GM18870 (cell line): ENCODE data around the gene METTL6.
"Not testable (repeated sequence)": the region's sequence is repeated elsewhere in the genome, so short reads cannot be mapped to it uniquely, and the experiment has no call there.

Experiments
- ATAC-seq: cut with Tn5 transposase; IDR thresholded peaks from one replicate; pipeline ENCODE4 v1.9.1; 2021; ENCODE audit warnings: moderate library complexity; ENCODE audit not compliant: unreplicated experiment

METTL6 gene, protein sequence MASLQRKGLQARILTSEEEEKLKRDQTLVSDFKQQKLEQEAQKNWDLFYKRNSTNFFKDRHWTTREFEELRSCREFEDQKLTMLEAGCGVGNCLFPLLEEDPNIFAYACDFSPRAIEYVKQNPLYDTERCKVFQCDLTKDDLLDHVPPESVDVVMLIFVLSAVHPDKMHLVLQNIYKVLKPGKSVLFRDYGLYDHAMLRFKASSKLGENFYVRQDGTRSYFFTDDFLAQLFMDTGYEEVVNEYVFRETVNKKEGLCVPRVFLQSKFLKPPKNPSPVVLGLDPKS

DNA sequence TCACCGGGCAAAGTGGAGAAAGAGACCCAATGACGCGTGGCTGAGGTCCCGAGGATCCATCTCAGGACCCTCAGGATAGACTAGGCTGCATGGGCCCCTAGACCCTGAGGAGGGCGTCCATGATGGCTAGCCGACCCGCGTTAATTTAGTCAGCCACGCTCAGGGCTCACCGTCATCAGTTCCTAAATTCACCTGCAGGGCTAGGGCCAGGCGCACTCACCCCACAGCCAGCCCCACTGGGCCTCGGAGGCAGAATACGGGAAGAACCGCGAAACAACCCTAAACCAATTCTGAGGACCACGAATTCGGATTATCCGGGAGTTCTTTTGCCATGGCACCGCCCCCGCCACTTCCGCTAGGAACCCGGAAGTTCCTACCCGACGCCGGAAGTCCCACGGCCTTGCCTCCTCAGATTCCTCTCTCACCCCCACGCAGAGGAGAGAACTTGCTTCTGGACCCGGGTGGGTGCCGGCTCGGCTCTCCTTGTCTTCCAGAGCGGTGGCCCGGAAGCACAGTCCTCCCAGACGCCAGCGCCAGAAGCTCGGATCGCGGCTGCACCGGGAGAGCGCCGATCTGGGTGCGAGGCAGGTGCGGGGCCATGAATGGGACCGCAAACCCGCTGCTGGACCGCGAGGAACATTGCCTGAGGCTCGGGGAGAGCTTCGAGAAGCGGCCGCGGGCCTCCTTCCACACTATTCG, at the start of gene METTL6, which contains the start of gene EAF1:
Gene METTL6, minus strand, starts transcription at position 363 of the 699 bp plus-strand sequence. CDS start 1,033 bp downstream, outside the sequence.
Gene EAF1, plus strand, starts transcription at position 417 of the 699 bp plus-strand sequence. Its CDS starts 182 bp downstream, at position 599.
- ATAC-seq = peak; percentile 74

DNA sequence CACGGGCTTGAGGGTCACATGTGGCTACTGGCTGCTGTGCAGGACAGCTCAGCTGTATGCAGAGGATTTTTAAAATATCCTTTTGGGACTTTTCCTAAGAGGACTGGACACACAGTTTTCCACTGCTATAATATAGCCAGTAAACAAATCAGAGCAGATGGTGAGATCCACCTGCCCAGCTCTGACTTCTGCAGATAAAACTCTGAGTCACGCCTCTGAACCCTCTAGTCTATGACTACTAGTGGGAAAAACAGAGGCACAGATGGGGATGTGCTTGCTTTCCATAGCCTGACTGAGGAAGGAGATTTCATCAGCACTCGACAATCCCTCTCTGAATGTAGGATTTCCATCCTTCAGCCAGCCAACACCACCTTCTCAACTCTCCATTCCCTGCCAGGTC, 49.0 kb upstream of the METTL6 start:
- no peak for ATAC-seq

DNA sequence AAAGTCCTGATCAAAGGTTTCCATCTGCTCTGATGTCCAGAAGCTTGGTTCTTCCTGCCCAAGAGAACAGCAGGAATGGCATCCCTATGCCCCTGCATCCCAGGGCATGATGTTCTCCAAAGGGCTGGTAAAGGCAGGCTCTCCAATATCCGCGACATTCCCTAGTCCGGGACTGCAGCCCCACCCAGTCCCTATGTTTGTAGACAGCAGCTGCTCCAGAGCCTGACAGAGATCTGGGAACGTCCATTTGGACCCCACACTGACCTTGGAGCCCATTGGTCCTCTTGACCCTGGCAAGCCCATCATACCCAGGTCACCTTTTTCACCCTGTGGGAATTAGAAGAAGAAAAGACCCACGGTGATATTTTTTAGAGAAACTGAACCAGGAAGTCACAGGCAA, 47.8 kb upstream of the METTL6 start:
- no peak for ATAC-seq

DNA sequence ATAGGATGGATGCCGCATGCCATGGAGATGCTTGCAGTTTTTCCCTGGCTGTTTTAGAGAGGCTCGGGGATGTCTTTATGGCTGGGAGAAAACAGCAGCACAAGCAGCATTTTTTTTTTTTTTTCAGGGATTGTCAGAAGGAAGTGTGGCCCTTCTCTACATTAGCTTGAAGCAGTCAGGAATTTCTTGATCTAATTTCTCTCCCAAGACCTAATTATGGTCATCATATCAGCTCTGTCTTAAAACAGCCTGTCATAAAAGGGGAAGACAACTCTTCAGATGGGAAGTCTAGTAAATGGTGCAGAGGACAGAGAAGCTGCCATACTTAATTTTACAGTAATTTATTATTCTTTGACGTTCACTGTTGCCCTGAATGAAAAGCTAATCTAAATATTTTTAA, 44.5 kb upstream of the METTL6 start:
- ATAC-seq = no peak

DNA sequence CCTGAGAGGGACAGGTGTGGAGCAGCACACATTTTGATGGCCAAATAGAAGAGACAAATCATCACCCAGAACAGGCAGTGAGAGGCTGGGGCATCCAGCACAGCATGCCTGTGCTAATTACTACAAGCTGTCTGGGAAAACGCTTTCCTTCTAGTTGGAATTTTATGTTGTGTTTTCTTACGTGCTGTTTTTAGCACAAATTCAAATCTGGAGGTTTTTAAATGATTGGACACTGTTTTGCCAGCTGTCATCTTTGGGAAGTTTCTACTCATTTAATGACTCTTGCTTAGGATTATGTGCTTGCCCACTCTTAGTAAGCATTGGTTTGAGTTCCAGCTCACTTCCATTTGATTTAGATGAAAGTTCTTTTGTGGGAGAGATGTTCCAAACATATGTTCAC, 43.5 kb upstream of the METTL6 start:
- ATAC-seq = no peak

DNA sequence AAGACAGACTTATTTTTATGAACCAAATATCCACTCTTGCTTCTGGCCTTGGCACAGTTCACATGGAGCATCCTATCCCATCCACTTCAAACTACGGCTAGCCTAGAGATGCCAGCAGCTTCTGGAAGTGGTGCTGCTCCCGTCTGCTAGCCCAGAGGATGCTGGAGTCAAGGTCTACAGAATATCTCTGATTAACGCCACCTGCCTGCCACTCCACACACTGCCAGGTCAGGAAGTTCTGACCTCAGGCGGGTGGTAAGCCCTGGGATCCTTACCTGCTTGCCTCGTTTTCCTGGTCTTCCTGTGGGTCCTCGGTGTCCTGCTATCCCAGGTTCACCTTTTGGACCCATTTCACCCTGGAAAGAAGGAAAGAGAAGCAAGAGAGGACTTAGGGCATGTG, 42.9 kb upstream of the METTL6 start:
- ATAC-seq = no peak

DNA sequence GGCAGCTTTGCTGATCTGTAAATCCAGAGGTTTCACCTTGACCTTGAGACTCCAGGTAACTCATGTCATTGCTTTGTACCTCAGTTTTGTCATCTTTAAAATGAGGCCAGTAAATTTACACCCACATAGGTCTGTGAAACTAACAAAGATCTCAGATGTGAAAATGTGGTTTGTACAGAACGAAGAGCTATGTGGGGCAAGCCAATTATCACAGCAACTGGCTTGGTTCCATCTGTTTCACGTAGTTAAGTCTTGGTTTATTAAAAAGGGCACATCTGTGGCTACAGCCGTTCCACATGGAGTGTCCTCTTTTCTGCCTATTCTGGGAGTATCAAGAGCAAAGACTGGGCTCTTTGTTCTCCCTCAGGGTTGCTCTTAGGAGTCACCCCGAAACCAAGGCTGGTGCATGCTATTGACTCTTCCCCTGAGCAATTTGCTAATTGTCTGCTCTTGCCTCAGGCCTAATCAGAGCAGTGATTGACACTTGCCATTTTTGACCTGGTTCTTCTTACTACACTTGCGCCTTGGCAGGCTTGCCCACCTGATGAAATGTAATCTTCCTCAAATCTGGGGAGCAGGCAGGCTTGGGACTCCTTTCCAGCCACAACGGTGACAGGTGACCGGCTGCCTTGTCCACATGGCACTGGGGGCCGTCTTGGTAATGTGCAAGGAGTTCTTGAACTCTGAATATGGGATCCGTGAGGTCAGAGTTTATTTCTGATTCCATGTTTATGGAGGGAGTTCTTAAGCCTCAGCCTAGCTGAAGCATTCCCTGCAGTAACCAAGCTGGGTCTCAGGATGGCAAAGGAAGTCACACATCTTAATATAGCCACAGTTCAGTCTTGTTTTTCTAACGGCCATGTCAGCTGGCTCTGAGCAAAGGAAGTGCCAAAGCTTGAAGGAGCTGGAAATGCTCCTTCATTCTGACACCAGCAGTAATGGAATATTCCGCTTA, 40.2 kb upstream of the METTL6 start:
- no peak for ATAC-seq

DNA sequence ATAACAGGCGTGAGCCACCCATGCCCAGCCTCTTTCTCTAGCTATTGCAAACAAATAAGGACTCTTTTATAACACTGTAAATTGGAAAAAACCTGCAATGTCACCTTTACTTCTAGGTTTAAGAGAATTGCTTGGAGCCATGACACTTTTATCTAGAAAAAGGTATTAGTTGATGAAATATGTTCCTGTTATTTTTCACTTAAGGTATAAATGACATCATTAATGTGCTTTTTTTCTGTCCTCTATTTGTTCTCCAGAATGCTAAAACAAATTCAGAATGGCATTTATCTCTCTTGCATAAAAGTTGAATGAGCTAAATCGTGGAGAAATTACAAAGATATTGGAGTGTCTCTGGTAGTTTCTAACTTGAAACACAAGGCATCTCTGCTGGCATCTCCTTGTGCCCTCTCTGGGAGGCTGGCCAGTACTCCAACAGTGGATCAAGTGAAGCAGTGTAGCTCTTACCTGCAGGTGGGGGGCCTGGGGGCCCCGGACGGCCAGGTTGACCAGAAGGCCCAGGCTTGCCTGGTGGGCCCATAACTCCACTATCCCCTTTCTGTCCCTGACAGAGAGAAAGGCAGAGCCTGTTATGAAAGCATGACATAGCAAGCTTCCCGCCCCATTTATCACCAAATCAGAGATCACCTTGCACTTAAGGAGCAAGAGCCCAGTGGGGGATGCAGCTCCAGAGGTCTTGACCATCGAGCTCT, 38.7 kb upstream of the METTL6 start:
- no peak for ATAC-seq

DNA sequence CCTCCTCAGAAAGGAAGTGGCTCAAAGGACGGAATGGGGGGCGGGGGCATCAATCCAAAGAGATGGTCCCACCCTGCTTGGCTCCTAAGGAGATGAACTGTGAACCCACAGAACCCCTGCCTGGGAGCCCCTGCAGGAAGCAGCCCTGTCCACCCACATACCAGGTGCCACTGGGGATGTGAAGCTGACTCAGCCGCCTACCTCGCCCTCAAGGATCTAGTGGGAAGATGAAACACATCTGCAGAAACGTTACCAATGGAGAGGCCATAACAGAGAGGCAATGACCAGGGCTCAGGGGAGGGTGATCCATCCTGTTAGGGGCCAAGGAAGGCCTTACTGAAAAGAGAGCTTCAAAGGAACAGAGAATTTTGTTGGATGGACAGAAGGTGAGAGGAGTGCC, 35.1 kb upstream of the METTL6 start:
- ATAC-seq = no peak

DNA sequence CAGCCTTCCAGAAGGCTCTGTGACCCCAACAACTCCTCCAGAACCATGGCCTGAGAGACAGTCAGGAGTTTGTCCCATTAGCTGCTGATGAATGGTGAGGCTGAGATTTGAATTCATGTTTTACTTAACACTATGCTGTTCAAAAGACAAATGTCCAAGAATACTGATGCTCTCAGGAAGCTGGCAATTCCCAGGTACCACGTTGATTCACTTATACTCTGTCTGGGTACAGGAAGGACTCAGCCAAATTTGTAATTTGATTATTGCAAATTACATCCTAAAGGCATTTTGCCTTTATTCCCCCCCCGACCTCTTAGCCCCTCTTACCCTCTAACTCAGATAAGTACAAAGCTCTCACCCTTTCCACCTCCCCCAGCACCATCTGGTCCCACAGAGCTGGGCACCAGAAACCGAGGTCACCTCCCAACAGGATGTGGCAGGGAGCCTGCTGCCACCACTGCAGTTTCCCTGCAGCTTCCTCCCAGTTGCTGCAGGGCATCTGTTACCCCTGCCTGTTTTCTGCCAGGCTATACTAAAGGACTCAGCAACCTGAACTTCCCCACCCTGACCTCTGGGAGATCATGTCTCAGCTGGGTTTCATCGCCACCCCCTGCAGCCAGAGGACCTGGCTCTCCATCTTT, 33.7 kb upstream of the METTL6 start:
- no peak for ATAC-seq

DNA sequence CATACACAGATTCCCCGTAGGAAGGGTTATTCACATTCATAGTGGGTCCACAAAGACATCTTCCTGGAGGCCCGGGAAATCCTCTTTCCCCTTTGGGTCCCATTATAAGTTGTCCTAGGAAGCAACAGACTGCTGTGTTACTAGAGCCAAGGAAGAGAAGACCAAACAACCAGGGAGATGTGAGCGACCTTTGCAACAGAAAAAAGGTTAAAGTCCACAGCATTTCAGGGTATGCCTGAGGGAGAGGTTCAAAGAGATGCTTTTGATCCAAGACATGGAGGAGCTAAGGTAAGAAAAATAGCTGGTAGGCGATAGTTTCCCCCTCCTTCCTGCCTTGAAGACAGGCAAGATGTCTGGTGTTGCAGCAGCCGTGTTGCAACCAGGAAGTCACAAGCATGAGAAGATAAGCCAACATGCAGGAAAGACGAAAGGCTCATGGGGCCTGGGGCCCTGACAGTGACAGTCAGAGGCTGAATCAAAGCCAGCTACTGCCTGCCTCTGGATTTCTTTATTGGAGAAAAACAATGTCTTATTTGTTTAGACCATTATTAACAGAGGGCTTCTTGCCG, 31.0 kb upstream of the METTL6 start:
- ATAC-seq = no peak

DNA sequence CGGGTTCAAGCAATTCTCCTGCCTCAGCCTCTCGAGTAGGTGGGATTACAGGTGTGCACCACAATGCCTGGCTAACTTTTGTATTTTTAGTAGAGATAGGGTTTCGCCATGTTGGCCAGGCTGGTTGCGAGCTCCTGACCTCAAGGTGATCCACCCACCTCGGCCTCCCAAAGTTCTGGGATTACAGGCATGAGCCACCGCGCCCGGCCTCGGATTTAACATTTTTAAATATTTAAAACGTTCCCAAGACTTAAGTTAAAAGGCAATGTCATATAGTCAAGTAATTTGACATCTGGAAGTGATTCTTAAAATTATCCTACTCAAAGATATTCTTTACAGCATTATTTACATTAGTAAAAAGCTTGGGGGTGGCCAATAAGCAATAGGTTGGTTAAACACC, 29.6 kb upstream of the METTL6 start:
- ATAC-seq = not testable (repeated sequence)

DNA sequence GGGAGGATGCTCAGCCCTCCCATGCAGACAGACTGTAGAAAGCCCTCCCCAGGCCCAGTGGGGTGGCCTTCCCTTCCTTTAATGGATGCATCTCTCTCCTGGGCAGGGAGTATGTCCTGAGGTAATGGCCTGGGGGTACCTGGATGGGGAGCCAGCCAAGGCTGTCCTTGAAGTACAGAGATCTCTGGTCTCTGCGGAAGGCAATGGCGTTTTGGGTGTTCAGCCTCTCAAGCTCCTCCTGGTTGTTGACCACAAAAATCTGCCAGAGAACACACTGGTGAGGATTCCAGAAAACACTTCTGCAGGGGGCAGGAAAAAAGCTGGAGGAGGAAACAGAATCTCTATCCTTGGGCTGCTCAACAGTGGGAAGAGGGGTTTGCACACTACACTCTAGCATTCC, 29.0 kb upstream of the METTL6 start:
- ATAC-seq = no peak

DNA sequence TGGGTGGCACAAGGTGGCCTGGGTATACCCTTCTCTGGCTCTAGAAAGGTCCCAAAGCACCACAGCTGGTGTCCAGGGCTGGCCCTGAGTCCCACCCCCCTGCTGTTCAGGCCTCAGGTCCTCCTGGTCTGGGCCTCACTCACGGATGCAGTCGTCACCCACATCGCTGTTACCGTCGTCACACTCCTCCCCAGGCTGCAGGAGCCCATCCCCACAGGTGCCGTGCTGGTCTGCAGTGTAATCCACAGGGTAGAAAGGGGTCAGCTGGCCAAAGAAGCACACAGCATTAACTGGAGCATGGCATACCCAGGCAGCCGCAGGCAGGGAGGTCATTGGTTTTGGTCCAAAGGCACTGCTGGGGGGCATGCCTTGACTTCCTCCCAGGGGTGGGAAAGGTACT, 28.4 kb upstream of the METTL6 start:
- no peak for ATAC-seq

DNA sequence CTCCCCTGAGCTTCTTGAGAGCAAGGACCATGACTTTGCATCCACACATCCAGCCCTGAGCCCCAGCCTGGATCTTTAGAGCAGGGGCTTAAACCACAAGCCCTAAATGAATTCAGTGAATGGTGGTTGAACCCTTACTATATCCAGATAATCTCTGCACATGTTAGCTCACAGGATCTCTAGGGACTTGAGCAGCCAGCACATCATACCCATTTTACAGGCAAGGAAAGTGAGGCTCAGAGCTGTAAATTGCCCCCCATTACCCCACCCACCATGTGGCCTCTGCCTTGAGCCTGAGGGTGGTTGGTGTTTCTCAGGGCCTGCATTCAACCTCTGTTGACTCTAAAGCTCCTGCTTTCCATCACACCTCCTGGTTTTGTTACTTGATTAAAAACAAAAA, 27.6 kb upstream of the METTL6 start:
- ATAC-seq = no peak

DNA sequence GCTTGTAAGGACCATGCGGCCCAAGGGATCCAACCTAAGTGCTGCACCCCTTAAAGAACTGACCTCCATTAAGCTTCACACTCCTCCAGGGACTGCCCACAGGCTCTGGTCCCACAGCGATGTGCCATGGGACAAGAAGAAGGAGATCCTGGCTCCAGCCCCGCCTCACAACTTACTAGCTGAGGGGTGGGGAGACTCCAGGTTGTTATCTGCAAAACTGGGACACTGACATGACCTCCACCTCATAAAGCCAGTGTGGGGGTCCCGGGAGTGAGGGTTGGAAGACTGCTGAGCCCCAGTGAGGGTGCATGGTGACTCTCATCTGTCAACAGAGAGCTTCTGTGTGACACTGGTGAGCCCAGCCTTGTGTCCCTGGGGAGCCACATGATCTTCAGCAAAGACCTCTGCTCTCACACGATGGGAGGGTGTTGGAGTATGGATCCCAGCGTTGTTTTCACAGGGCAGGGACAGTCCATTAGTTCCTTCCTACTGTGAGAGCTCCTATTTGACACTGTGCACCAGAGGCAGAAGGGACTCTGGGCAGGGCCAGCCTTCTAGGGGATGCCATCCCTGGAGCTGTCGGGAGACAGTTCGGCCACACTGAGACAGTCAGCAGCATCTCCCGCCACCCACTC, 26.8 kb upstream of the METTL6 start:
- no peak for ATAC-seq

DNA sequence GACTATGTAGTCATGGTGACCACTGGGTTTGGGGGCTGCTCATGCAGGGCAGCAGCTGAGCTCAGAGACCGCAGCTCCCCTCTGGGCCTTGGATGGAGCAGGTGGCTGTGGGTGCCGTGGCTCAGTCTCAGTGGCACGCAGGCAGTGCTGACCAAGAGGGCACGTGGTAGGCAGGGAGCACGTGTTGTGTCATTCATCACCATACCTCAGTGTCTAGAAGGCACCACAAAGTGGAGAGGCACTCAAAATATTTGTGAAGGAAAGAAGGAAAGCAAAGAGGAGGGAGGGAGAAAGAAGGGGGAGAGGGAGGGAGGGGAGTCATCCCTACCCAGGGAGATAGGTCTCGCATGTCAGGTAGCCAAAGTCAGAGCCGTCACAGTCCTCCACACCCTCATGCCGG, 26.2 kb upstream of the METTL6 start:
- no peak for ATAC-seq

DNA sequence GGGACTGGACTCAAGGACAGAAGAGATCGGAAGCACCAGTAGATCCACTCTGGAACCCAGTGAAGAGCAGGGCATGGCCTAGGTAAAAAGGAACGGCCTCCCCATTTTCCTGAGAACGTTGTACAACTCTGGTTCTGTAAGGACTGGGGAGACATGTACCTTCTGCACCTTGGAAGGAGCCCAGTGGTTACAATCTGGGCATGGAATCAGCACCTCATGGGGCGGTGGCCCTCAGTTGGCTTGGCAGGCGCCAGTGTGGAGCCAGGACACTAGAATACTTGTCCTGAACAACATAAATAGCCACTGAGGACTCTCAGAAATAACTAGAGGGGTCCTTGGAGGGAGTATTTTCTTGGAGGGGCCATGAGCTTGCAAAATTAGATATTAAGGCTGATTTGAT, 25.6 kb upstream of the METTL6 start:
- ATAC-seq = no peak

DNA sequence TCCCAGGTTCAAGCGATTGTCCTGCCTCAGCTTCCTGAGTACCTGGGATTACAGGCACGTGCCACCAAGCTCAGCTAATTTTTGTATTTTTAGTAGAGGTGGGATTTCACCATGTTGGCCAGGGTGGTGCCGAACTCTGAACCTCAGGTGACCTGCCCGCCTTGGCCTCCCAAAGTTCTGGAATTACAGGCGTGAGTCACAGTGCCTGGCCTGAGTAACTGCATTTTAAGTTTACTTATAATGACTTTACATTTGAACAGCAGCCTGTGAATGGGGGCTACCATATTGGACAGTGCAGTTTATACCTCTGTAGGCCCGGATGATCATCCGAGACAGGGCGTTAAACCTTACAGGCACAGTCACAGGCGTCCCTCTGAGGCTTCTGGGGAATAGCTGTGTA, 24.8 kb upstream of the METTL6 start:
- ATAC-seq = no peak
